ENCODE results near the gene SCG5.

SCG5 gene

GRCh38 chr15:32659340-32660155 lies 18.0 kb downstream of the SCG5 start:
- DNase-seq = peak; percentile 43

GRCh38 chr15:32663671-32664070 lies 22.2 kb downstream of the SCG5 start:
- no peak for DNase-seq

- DNase-seq = peak; percentile 60
Observed at GRCh38 chr15:32664796-32665195, 23.3 kb downstream of the SCG5 start.

- DNase-seq = no peak
Observed at GRCh38 chr15:32667321-32667720, 25.8 kb downstream of the SCG5 start.

- no peak for DNase-seq
Observed at GRCh38 chr15:32668942-32669341, 27.4 kb downstream of the SCG5 start.

GRCh38 chr15:32669896-32670611 lies 28.5 kb downstream of the SCG5 start:
- DNase-seq = no peak

- DNase-seq = no peak
Observed at GRCh38 chr15:32670623-32671022, 29.1 kb downstream of the SCG5 start.

GRCh38 chr15:32671339-32672325 lies 30.1 kb downstream of the SCG5 start:
- no peak for DNase-seq

- no peak for DNase-seq
Observed at GRCh38 chr15:32674681-32675080, 33.2 kb downstream of the SCG5 start.

GRCh38 chr15:32675466-32675865 lies 34.0 kb downstream of the SCG5 start:
- DNase-seq = no peak

- DNase-seq = no peak
Observed at GRCh38 chr15:32676169-32676568, 34.7 kb downstream of the SCG5 start.

GRCh38 chr15:32677238-32677750 lies 35.8 kb downstream of the SCG5 start:
- DNase-seq = peak; percentile 81

GRCh38 chr15:32679298-32679690 lies 37.8 kb downstream of the SCG5 start:
- no peak for DNase-seq

GRCh38 chr15:32682569-32682968 lies 41.1 kb downstream of the SCG5 start:
- DNase-seq = peak; percentile 97

- peak; percentile 52 for DNase-seq
Observed at GRCh38 chr15:32682977-32683630, 41.6 kb downstream of the SCG5 start.

- DNase-seq = peak; percentile 96
Observed at GRCh38 chr15:32683906-32684584, 42.5 kb downstream of the SCG5 start.

- no peak for DNase-seq
Observed at GRCh38 chr15:32685576-32685975, 44.1 kb downstream of the SCG5 start.

- peak; percentile 84 for DNase-seq
Observed at GRCh38 chr15:32687556-32687955, 46.0 kb downstream of the SCG5 start.

GRCh38 chr15:32688151-32688639 lies 46.7 kb downstream of the SCG5 start:
- DNase-seq = no peak

- no peak for DNase-seq
Observed at GRCh38 chr15:32690941-32691688, 49.6 kb downstream of the SCG5 start.

- no peak for DNase-seq
Observed at GRCh38 chr15:32691689-32692038, 50.2 kb downstream of the SCG5 start.
